NCI-H2171 (cell line): ENCODE data around the gene MAP3K4.
A peak's percentile ranks its signal among the peaks of the same experiment; 100 is the strongest.
"Not testable (repeated sequence)": the region's sequence is repeated elsewhere in the genome, so short reads cannot be mapped to it uniquely, and the experiment has no call there.

Experiments used
- DNase-seq: peaks from one replicate; lab custom pipeline; 2025; lab: John Stamatoyannopoulos, UW

Gene MAP3K4

GRCh38 chr6:160967833-160968232 lies 23.7 kb upstream of the MAP3K4 start:
- DNase-seq = no peak

- DNase-seq = no peak
These were observed 20.4 kb upstream of the MAP3K4 start for GRCh38 chr6:160971171-160971570.

GRCh38 chr6:160972111-160972510 lies 19.5 kb upstream of the MAP3K4 start:
- peak; percentile 47 for DNase-seq

- DNase-seq = not testable (repeated sequence)
These were observed 19.0 kb upstream of the MAP3K4 start for GRCh38 chr6:160972594-160972993.

- no peak for DNase-seq
These were observed 18.0 kb upstream of the MAP3K4 start for GRCh38 chr6:160973311-160974250.

GRCh38 chr6:160974304-160974771 lies 17.2 kb upstream of the MAP3K4 start:
- DNase-seq = no peak

GRCh38 chr6:160975162-160975561 lies 16.4 kb upstream of the MAP3K4 start:
- no peak for DNase-seq

- not testable (repeated sequence) for DNase-seq
These were observed 15.6 kb upstream of the MAP3K4 start for GRCh38 chr6:160975961-160976360.

- DNase-seq = no peak
These were observed 13.2 kb upstream of the MAP3K4 start for GRCh38 chr6:160978141-160978901.

- DNase-seq = no peak
These were observed 12.4 kb upstream of the MAP3K4 start for GRCh38 chr6:160979061-160979708.

- DNase-seq = not testable (repeated sequence)
These were observed 8.1 kb upstream of the MAP3K4 start for GRCh38 chr6:160983377-160983948.

GRCh38 chr6:160986851-160987250 lies 4.7 kb upstream of the MAP3K4 start:
- DNase-seq = no peak

- peak; percentile 7 for DNase-seq
These were observed 4.3 kb upstream of the MAP3K4 start for GRCh38 chr6:160987265-160987664.

- no peak for DNase-seq
These were observed 643 bp upstream of the MAP3K4 start for GRCh38 chr6:160990847-160991405.

- DNase-seq = peak; percentile 77
These were observed 751 bp downstream of the MAP3K4 start for GRCh38 chr6:160992061-160992979.

- DNase-seq = no peak
These were observed 1.4 kb downstream of the MAP3K4 start for GRCh38 chr6:160992980-160993314.

GRCh38 chr6:160995271-160995670 lies 3.7 kb downstream of the MAP3K4 start:
- DNase-seq = no peak

GRCh38 chr6:160996131-160996601 lies 4.6 kb downstream of the MAP3K4 start:
- no peak for DNase-seq

GRCh38 chr6:160998217-160998616 lies 6.6 kb downstream of the MAP3K4 start:
- no peak for DNase-seq

- no peak for DNase-seq
These were observed 7.2 kb downstream of the MAP3K4 start for GRCh38 chr6:160998766-160999165.

- DNase-seq = no peak
These were observed 7.9 kb downstream of the MAP3K4 start for GRCh38 chr6:160999516-160999915.
